Measurements from ENCODE around the gene CHI3L1.
A peak's percentile ranks its signal among the peaks of the same experiment; 100 is the strongest.

The CHI3L1 gene

GRCh38 chr1:203167913-203168200 lies 18.6 kb downstream of the CHI3L1 start:
- DNase-seq, result no peak

DNA sequence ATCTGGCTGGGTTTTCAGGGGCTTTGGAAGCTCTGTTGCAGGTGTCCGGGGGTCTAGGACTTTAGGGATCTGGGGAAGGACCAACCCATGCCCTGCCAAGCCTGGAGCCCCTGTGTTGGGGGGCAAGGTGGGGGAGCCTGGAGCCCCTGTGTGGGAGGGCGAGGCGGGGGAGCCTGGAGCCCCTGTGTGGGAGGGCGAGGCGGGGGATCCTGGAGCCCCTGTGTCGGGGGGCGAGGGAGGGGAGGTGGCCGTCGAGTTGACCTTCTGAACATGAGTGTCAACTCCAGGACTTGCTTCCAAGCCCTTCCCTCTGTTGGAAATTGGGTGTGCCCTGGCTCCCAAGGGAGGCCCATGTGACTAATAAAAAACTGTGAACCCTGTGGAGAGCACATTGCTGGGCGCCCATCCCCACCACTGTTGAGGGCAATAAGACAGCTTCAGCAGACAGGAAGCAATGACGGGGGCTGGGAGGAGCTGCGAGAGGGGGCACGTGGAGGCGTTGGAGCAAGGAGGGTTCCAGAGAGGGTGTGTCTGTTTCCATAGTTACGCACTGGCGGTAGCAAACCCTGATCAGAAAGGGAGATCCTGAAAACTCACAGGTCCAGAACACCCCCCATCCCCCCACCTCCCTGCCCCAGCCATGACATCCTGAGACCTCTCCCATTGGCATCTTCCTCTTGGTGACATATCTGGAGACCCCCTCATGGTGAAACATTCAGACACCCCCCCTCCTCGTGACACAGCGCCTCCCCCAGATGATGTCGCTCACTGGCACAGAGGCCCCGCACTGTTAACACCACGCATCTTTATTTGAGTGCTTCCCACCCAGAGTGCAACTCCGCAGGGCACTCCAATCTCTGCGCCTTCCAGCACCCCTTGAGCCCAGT lies 19.2 kb downstream of the CHI3L1 start:
- peak; percentile 3 for DNase-seq

DNA sequence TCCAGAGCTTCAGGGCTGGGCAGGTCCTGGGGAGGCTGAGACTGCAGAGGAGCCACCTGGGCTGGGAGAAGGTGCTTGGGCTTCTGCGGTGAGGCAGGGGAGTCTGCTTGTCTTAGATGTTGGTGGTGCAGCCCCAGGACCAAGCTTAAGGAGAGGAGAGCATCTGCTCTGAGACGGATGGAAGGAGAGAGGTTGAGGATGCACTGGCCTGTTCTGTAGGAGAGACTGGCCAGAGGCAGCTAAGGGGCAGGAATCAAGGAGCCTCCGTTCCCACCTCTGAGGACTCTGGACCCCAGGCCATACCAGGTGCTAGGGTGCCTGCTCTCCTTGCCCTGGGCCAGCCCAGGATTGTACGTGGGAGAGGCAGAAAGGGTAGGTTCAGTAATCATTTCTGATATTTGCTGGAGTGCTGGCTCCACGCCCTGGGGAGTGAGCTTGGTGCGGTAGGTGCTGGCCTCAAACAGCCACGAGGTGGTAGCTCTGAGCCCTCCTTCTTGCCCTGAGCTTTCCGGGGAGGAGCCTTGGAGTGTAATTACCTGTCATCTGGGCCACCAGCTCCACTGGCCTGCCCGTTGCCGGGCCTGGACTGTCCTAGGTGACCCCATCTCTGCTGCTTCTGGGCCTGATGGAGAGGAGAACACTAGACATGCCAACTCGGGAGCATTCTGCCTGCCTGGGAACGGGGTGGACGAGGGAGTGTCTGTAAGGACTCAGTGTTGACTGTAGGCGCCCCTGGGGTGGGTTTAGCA lies 20.1 kb downstream of the CHI3L1 start:
- no peak for DNase-seq

- DNase-seq, result no peak
These were observed 20.7 kb downstream of the CHI3L1 start for GRCh38 chr1:203165800-203166161.

- no peak for DNase-seq
These were observed 21.3 kb downstream of the CHI3L1 start for GRCh38 chr1:203165101-203165799.

DNA sequence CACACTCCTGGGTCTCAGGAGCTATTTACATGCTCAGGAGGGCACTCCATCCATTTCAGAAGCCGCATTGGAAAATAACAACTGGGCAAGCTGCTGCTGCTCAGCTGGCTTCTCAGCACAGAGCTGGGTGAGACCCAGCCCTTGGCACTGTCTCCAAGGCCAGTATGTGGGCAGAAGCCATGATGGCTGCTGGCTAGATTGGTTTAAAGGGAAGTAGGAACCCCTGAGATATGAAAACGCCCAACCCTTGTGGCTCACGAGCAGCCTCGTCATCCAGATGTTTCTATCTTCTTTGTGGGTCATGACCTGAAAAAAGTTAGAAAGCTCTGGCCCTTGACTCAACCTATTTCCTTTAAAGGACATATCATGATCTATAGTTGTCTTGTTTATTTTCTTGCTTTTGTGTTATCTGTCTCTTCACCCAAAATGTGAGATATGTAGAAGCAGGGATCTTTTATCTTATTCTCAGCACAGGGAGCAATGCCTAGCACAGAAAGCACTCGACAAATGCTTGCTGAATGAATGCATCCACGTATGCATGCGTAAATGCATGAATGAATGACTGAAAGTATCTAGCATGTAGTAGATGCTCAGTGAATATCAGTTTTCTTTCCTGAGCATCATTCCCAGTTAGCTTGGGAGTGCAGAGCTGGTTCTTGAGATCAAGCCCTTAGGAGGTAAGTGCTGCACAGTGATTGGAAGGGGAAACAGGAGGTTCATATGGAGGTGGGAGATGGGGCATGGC lies 22.4 kb downstream of the CHI3L1 start:
- DNase-seq, result no peak

GRCh38 chr1:203162403-203162802 lies 24.1 kb downstream of the CHI3L1 start:
- DNase-seq, result no peak

DNA sequence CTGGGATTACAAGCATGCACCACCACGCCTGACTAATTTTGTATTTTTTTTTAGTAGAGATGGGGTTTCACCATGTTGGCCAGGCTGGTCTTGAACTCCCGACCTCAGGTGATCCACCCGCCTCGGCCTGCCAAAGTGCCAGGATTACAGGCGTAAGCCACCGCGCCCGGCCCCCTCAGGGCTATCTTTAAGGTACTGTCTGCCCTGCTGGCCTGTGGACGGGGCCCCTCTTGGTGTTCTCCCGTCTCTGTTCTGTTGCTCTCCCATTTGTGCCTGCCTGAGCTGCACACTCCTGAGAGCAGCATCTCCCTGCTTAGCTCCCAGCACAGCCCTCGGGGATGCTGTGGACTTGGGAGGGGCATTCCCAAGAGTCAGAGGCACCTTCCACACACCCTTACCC lies 24.8 kb downstream of the CHI3L1 start:
- no peak for DNase-seq

- no peak for DNase-seq
These were observed 25.3 kb downstream of the CHI3L1 start for GRCh38 chr1:203161175-203161574.

DNA sequence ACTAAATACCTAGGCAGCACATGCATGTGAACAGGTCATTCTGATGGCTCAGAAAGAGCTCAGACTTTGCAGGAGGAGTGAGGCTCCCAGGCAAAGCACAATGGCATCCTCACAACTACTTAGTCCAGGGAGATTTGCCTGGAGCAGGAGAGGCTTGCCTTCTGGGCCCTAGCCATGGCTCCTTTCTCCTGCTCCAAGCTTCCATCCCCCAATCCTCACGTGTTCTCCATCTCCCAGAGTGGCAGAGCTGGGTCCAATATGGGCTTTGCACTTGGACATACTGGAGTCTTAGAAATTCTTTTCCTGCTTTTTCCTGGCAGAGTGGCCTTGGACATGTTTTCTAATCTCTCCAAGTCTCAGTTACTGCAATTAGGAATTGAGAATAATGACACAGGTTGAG lies 26.7 kb downstream of the CHI3L1 start:
- no peak for DNase-seq

DNA sequence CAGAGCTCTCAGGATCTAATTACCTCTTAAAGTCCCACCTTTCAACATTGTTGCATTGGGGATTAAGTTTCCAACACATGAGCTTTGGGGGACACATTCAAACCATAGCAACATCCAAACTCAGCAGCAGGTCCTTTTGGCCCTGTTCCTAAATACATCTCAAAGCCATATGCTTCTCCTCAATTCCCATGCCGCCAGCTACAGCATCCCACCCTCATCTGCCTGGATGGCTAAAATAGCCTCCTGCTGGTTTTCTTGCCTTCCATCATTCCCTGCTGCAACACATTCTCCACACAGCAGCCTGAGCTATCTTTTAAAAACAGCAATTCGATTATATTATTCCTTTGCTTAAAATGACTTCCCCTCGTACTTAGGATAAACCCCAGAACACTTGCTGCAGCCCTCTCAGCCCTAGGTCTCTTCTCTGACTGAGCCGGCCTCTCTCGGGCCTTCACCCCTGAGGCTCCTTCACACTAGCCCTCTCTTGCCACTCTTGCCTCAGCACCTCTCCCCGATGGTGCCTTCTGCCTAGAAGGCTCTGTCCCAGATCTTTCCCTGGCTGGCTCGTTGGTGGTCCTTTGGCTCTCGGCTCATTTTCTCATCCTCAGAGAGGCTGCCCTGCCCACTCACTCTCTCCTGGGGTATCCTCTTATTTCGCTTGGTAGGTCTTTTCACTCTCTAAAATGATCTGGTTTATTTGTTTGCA lies 27.4 kb downstream of the CHI3L1 start:
- DNase-seq, result no peak

DNA sequence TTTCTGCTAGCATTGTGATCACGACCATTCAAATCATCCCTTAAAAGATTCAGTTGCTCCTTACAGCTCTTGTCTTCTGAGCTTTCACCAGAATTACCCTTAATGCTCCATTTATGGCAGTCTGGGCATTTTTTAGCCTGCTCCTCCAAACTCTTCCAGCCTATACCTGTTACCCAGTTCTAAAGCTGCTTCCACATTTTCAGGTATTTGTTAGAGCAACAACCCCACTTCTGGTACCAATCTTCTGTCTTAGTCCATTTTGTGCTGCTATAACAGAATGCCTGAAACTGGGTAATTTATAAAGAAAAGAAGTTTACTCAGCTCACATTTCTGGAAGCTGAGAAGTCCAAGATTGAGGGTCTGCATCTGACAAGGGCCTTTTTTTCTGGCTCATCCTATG lies 28.1 kb downstream of the CHI3L1 start:
- DNase-seq, result no peak

- DNase-seq, result no peak
These were observed 30.2 kb downstream of the CHI3L1 start for GRCh38 chr1:203156280-203156679.

DNA sequence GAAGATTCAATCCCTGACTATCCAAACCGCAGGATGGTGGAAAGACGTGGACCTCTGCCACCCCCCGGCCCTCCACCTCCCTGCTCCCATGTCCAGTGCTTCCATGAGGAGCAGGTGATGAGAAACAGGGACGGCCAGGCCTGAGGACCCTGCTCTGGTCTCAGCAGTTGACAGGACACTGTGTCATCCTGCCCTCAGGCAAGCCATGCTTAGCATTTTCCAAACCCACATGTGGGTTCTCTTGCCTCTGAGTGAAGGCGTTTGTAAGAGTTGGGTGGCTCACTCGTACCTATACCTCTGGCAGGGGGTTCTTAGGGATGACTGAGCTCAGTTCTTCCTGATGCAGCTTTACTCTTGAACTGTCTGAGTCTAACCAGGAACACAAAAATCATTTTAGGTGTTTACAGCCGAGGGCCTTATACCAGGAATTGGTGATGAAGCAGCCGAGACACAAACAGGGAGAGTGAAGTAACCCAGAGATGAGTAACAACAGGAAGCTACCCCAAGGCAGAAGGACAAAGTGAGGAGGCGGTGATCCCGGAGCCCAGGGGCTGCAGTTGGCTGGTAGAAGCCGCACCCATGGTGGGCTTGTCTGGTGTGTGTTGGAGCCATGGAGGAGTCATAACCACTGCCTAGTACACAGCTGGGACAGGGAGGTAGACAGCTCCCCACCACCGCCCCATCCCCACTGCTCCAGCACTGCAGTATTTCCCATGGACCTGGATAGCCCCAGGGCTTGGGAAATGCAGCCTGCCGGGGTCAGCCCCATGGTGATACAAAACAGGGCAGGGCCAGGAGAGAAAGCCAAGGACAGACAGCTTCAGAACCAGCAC lies 32.3 kb downstream of the CHI3L1 start:
- DNase-seq, result no peak

- no peak for DNase-seq
These were observed 33.2 kb downstream of the CHI3L1 start for GRCh38 chr1:203153051-203153988.

- no peak for DNase-seq
These were observed 34.1 kb downstream of the CHI3L1 start for GRCh38 chr1:203152158-203153034.

- DNase-seq, result no peak
These were observed 34.9 kb downstream of the CHI3L1 start for GRCh38 chr1:203151362-203152157.

DNA sequence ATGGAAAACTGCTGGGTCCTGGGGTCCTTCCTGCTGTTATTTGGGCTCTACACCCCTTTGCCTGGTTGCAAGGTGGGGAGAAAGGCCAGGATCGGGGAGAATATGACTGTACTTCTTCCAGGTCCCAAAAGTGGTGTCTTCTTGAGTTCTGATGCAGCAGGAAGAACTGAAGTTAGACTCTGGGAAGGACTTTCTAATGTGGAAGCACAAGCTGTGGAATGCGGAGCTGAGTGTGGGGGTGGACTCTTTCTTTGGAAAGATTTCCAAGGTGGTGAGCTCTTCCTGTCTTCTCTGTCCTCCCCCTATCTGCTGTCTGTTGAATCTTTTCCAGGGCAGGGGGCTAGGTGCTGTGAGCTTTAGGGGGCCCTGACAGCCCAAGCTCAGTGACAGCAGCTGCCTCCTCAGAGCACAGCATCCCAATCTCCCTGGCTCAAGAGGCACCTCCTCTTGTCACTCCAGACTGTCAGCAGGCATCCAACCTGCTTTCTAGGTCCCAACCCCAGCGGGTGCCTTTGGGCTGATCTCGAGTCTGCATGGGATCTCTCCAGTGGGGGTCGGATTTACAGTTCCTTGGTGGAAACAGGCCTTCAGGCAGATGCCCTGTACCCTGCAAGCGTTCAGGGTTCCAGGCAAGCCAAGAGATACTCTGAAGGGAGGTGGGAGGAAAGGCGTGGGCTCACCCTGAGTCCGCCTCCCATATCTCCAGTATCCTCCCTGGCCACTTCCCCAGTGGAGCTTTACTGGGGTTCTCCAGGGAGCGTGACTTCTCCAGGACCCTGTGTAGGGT lies 35.8 kb downstream of the CHI3L1 start:
- no peak for DNase-seq
